NCI-H524 (cell line): ENCODE measurements around the gene POC1A.
"Not testable (repeated sequence)": the region's sequence is repeated elsewhere in the genome, so short reads cannot be mapped to it uniquely, and the experiment has no call there.

Source experiments
- DNase-seq, 2 experiments: peaks; one replicate each; lab custom pipeline; 2025; lab: John Stamatoyannopoulos, UW

The POC1A gene

GRCh38 chr3:52183786-52184445 lies 29.7 kb upstream of the POC1A start:
- no peak for DNase-seq

GRCh38 chr3:52182691-52183090 lies 28.5 kb upstream of the POC1A start:
- DNase-seq: no peak

DNA sequence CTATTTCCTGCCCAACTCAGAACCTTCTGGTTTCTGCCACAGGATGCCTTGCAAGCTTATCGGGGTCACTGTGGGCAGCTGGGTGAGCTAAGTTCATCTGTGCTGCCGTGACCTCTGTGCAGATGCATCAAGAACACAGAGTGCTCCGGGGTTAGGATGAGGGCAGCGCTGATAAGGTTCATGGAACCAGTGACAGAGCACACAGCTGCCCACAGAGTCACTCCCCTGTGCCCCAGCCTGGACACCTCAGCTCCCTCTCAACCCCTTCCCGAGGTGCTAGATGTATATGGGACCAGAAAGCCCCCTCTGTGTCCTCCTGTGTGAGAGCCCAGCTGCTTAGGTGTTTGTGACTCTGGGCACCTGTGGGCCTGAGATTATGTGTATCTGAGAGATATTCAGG lies 28.0 kb upstream of the POC1A start:
- no peak for DNase-seq

- no peak for DNase-seq
Observed at GRCh38 chr3:52181543-52181942, 27.3 kb upstream of the POC1A start.

- DNase-seq: no peak
Observed at GRCh38 chr3:52178537-52178936, 24.3 kb upstream of the POC1A start.

DNA sequence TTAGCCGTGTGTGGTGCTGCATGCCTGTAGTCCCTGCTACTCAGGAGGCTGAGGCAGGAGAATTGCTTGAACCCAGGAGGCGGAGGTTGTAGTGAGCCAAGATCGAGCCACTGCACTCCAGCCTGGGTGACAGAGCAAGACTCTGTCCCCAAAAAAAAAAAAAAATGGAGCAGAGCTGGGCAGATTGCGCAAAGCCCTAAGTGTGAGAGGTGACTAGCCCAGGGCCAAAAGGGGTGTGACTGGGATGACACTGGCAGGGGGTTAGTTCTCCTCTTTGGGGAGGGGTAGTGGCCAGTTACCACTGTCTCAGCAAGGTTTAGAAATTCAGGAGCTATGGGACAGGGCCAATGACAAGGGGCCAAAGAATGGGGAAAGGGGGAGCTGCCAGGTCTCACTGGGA lies 23.9 kb upstream of the POC1A start:
- not testable (repeated sequence) for DNase-seq

DNA sequence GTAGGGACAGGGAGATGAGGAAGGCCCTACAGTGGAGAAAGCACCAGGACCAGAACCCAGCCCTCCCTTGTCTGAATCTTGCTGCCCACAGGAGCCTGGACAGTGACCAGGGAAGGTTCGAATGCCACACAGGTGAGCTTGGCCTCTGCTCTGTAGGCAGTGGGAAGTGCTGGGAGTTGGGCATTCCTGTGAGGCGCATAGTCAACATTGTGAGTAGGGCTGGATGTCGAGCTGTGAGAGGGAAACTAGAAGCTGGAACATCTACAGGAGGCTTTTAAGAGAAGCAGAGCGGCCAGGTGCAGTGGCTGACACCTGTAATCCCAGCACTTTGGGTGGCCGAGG lies 23.4 kb upstream of the POC1A start:
- DNase-seq: no peak

GRCh38 chr3:52176951-52177700 lies 22.9 kb upstream of the POC1A start:
- DNase-seq: no peak

DNA sequence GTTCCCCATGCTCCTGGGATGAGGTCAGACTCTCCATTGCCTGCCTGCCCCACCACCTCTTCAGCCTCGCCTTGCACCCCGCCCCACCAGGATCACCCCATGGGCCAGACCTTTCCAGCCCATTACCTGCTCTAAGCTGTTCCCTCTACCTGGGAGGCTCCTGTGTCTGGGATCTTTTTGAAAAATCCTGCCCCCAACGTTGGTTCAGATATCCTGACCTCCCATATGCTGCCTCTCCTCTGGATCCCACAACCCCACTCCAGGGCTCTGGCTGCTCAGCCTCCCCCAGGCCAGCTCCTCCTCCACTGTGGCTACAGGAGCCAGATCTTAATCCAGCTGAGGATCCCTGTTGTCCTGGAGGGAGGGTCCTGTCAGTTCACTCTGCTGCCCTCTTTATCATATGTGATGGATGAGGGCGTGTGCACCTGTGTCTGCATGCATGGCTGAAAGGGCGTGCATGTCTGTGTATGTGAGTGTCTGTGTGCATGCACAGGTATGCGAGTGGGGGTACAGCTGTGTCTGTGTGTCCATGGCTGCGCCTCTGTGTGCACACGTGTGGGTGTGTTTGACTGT lies 22.0 kb upstream of the POC1A start:
- DNase-seq: no peak

GRCh38 chr3:52175416-52176179 lies 21.4 kb upstream of the POC1A start:
- no peak for DNase-seq

DNA sequence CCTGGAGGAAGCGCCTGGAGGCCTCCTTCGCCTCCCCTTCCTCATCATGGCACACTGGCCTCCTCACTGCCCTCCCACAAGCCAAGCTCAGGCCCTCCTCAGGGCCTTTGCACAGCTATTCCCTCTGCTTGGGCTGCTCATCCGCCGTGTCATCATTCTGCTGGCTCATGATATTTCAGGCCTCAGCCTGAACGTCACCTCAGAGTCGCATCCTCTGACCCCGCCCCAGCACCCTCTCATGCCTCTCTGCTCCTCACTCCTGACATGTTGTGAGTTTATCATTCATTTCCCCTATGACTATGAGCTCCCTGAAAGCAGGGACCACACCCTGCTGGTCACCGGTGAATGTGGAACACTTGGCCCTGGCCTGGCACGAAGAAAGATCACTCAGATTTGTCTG lies 20.7 kb upstream of the POC1A start:
- DNase-seq: no peak

DNA sequence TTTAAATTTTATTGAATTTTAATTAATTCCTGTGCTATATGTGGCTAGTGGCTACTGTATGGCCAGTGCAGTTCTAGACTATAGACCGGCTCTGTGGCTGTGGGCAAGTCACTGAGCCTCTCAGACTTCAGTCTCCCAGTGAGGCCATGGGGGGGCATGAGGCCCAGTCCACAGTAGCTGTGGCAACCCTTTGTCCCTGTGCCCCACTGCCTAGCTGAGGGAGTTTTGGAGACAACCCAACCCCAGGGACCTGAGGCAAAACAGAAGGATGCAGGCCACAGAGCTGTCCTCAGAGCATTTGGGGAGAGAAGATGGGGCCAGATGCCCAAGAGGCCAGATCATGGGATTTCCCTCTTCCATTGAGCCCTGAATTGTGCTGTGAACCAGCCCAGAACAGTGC lies 18.9 kb upstream of the POC1A start:
- DNase-seq: no peak

DNA sequence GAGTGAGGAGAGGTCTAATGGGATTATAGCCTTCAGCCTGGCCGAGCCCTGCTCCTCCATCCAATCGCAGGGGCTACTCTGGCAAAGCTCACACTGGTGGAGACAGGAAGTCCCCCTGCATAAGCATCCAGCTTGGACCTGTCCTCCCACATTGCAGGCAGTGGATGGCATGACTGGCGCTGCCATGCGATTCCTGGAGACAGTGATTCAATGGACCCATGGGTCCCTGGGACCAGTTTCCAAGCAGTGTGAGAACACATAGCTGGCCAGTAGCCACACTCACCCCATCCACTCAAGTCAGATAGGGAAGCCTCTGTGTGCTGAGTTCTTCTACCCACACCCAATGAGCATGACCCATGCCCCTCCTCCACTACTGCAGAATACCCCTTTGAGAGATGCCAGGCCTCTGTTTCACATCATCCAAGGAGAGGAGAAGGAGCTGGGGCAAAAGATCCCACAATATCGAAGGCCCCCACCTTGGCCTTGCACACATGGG lies 18.1 kb upstream of the POC1A start:
- DNase-seq: no peak

DNA sequence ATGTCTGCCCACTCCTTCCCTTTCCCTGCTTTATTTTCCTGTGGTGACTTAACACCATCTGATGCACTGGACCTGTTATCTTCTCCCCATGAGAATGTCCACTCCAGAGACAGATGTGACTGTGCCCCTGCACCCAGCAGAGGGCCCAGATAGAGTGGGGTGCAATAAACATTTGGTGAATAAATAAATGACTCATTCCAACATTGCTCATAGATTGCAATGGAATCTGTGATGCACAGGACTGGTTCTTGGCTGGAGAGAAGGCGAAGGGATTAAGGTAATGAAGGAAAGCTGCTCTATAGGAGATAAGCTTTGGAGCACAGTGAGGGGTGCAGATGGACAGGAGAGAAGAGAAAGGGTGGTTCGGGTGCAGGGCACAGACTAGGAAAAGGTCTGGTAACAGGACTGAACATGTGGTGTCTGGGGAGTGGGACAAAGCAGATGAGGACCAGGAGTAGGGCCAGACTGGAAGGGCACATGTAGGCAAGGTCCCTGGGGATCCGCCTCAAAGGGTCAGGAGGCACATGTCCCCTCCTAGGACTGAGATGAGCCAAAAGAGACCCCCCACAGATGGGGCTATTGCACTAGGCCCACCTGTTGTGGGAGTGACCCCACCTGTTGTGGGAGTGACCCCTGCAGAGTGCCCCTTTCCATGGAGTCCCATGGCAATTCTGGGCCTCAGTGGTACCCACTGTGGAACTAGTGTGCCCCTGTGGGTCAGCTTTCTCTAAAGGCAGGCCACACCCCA lies 17.5 kb upstream of the POC1A start:
- DNase-seq: peak in 1 of 2 experiments; percentile 12

GRCh38 chr3:52170217-52170616 lies 16.0 kb upstream of the POC1A start:
- DNase-seq: not testable (repeated sequence)

DNA sequence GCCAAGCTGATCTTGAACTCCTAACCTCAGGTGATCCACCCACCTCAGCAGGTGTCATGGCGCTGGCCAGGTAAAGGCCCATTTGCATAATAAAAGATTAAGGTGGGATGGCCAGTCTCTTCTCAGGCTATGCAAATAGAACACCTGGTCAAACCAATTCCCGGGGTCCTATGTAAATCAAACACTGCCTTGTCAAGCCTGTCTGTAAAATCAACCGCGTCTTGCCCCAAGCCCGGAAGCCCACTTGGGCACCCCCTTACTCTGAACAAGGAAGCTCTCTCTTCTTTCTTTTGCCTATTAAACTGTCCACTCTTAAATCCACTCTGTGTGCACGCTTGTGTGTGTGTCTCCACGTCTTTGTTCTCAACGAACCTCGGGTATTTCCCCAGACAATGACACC lies 13.0 kb upstream of the POC1A start:
- no peak for DNase-seq

- no peak for DNase-seq
Observed at GRCh38 chr3:52162250-52162872, 8.1 kb upstream of the POC1A start.

GRCh38 chr3:52159503-52159902 lies 5.3 kb upstream of the POC1A start:
- DNase-seq: no peak

GRCh38 chr3:52155912-52156311 lies 1.7 kb upstream of the POC1A start:
- no peak for DNase-seq

- DNase-seq: peak in 1 of 2 experiments; percentile 14
Observed at GRCh38 chr3:52153389-52154096, 680 bp downstream of the POC1A start.

GRCh38 chr3:52151991-52152390 lies 2.2 kb downstream of the POC1A start:
- DNase-seq: not testable (repeated sequence)
